HG03575 (cell line): ENCODE data around the gene ILDR2.
"Not testable (repeated sequence)": the region's sequence is repeated elsewhere in the genome, so short reads cannot be mapped to it uniquely, and the experiment has no call there.

ENCODE experiments used
- ATAC-seq: cut with Tn5 transposase; IDR thresholded peaks from one replicate; pipeline ENCODE4 v1.9.1; 2021; ENCODE audit not compliant: unreplicated experiment, insufficient number of reproducible peaks, low FRiP score; ENCODE audit errors: extremely low read depth

The ILDR2 gene

DNA sequence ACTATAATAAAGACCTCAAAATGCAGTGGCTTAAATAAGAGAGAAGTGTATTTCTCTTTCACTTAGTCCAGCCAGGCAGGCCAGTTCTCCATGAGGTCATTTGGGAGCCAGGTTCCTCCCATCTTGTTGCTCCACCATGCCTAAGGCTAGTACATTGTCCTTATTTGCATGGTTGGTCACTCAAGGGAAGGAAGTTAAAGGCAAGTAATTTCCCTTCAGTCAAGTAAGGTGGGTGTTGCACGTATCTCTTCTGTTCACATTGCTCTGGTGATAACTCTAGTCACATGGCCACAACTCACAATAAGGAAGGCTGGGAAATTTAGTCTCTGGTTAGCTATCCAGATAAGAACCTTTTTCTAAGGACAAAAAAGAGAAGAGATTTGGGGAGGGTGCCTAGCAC lies 72.1 kb downstream of the ILDR2 start:
- no peak for ATAC-seq

DNA sequence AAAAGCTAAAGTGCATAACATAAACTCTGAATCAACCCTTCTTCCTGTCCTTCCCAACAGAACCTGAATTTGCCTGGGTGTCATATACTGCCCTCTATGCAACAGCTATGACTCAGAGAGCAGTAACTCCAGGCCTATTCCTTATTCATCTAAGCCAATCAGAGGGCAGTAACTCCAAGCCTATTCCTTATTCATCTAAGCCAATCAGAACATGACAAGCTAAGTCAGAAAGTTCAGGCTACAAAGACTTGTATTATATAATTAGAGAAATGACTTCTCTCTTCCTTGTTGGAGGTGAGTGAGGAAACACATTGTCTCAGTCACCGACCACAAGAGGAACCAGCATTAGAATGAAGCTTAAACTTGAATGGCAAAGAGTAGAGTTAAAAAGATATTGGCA lies 73.1 kb downstream of the ILDR2 start:
- no peak for ATAC-seq

DNA sequence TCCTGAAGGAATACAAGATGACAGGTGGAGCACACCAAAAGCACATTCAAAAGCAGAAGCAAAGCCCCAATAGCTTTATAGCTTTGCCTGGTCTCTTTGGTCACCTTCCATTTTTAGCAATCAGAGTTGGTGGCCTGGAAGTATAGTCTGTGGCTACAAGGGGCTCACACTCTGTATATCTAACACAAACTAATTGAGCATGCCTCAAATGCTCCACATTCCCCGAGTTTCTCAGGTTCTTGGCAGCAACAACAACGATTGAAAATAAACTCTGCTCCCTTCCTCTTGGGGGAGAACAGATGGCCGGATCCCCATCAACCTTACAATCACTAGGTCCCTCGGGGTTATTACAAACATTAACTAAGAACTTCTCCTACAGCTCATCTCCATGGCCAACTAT lies 74.4 kb downstream of the ILDR2 start:
- no peak for ATAC-seq

DNA sequence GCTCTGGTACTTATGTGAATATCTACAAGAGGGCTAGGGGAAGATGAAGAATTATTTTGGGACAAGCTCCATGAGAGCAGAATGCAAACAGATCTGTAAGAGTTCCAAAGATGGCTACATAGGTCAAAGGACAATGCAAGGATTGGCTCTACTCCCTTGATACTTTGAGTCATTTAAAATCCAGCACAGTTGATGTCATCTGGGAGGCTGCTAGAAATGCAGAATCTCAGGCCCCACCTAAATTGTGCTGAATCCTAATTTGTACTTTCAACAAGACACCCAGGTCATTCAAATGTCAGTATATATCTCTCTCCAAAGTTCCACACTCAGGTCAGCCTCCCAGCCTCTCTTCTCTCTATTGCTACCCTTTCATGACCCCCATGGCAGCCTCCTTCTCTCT lies 75.6 kb downstream of the ILDR2 start:
- no peak for ATAC-seq

DNA sequence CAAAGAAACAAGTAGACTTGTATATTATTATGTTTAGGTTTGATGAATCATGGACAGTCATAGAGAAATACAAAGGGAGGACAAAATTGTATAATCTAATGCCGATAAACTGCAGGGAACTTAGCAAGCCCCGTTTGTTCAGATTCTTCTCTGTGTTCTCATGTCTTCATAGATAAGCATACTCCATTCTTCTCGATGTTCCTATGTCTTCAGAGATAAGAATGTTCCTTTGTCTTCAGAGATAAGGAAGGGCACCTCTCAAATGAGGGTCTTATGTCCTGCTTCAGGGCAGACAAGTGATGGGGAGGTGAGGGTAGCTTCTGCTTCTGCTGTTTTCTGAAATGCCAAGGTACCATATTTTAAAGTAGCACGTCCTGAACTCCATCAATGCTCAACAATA lies 79.6 kb downstream of the ILDR2 start:
- no peak for ATAC-seq

DNA sequence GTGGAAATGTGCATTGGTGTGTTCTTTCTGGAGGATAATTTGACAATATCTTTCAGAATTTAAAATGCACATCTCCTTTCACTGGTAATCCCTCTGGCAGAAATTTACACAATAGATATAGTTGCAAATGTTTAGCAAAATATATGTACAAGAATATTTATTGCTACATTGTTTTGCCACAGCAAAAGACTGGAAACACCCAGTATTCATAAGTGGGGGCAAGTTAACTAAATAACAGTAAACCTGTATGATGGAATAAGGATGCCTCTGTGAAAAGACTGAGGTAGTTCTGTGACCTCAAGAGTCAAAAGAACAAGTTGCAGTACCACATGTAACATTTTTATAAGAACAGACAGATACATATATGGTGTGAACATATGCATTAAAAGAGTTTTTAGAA lies 85.6 kb downstream of the ILDR2 start:
- ATAC-seq: no peak

DNA sequence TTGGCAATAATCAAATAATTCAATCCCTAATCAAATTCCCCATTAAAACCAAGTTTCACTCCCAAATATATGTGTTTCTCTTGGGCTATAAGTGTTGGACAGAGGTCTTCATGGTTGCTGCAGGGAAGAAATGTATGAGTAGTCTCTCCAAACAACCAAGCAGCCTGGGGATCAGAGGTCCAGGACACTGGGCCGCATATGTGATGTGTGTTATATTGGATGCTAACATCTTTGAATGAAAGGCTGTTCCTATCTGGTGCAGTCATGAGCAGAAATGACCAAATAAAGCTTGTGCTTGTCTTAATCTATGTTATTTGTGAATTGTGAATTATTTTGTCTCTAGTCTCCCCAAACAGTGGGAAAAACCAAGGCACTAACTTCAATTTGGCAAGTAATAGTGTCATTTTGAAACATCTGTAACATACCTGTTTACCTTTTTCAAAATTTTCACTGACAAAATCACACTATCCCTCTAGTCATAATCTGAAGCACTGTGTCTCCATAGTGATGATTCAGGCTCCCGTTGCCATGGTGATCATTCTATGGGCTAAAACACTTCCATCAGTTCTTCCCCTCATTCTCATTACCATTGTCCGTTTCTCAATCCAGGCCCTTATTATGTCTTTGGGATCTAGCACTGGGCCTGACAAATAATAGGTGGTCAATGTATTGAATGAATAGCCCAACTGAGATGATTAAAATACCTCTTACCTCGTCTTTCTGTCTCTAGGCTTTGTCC lies 86.8 kb downstream of the ILDR2 start:
- no peak for ATAC-seq

DNA sequence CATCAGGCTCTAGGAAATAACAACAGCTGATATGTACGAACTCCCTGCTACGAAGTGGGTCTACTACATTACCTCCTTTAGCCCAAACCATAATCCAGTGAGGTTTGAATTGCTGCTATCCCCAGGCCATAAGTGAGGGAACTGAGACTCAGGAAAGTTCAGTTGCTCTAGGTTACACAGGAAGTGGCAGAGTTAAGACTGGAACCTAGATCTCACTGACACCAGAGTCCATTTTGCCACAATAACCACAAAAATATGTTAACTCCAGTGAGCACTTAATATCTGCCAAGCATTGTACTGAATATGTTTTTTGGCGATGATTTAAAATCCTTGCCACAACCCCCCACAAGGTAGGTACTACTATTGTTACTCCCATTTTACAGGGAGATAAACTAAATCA lies 90.4 kb downstream of the ILDR2 start:
- no peak for ATAC-seq

DNA sequence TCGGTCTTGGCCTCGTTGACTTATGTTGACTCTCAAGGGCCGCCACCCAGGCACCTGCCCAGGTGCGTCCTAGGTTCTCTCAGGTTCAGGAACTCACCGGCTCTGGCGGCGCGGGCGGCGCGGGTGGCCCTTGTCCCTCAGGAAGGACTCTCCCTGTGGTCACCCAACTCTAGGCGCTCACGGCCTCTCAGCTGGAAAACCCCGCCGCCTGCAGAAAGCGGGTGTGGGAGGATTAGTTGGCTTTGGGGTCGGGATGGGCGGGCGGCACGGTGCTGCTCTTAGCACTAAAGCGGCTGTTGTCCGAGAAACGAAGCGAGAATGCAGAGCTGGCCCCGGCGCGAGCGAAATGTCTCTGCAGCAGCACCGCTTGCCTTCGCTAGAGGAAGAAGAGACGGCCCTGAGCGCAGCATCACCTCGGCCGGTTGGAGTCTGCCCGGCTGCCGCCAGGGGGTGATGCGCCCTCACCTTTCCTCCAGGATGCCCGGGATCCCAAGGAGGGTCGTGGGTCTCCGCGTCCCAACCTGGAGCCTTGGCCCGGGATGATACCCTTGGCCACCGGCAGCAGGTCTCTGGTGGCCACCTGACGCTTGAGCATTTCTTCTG lies 91.2 kb downstream of the ILDR2 start:
- no peak for ATAC-seq

DNA sequence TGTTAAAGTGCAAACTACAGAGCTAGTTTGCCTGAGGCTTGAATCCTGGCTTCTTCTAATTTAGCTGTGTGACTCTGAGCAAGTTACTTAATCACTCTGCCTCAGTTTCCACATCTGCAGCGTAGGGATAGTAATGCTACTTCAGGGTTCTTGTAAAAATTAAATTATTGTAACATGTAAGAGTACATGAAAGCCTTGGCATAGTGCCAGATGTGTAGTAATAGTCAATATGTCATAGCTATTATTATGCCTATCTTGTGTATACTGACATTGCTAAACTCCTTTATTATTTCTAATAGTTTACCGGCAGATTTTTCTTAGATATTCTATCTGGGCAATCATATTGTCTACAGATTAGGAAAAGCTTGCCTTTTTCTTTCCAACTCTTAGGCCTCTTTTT lies 92.4 kb downstream of the ILDR2 start:
- ATAC-seq: no peak

DNA sequence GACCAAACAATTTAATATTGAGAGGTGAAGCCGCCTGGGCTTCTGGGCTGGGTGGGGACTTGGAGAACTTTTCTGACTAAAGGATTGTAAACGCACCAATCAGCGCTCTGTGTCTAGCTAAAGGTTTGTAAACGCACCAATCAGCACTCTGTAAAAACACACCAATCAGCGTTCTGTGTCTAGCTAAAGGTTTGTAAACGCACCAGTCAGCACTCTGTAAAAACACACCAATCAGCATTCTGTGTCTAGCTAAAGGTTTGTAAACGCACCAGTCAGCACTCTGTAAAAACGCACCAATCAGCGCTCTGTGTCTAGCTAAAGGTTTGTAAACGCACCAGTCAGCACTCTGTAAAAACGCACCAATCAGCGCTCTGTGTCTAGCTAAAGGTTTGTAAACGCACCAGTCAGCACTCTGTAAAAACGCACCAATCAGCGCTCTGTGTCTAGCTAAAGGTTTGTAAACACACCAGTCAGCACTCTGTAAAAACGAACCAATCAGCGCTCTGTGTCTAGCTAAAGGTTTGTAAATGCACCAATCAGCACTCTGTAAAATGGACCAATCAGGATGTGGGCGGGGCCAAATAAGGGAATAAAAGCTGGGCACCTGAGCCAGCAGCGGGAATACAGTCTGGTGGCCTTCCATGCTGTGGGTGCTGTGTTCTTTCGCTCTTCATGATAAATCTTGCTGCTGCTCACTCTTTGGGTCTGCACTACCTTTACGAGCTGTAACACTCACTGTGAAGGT lies 97.0 kb downstream of the ILDR2 start:
- not testable (repeated sequence) for ATAC-seq

DNA sequence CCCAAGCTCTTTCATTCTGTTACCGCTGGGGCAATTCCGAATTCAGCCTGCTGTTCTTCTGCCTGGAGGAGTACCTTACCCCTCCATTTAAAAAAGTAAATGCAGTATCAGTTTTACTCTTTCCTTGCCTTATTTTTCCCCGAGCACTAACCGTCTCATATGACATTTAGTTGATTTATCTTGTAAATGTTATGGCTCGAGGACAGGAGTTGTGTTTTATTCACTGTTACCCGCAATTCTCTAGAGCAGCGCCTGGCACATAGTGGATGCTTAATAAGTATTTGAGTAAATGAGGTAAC lies 98.9 kb downstream of the ILDR2 start:
- ATAC-seq: no peak

DNA sequence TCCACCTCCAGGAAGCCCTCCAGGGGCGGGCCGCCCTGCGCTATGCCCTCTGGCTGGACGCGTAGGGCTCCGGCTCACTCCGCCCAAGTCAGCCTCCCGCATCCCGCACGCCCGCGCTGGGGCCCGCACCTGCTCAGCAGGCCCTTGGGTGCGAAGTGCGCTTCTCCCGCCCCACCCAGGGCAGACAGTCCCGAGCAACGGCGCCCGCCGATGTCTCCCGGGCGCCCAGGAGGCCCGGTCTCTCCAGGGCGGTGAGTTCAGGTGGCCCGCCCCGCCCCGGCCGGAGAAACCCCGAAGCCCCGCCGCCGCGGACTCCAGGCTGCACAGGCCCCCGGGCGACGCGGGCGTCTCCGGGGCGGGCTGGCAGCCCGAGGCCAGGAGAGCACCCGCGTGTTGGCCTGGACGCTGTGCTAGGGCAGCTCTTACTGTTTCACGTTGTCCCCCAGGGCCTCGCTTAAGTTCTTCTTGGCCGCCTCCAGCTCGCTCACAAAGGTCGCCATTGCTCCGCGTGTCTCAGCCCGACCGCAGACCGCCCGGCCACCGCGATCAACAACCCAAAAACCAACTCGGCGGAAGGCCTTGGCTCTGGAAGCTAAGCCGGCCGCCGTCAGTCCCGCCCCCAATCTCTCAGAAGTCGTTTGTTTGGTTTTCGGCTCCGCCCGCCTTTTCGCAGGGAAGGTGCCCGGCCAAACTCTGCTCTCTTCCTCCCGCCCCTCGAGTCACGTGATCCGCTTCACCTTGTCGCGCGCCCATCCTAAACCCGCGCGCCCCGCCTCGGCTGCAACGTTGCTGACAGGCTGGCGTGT lies 99.4 kb downstream of the ILDR2 start, which contains the start of gene TADA1:
Gene TADA1, minus strand, starts transcription at position 531 of the 806 bp plus-strand sequence. Its CDS starts 31 bp downstream, at position 500.
- peak; percentile 79 for ATAC-seq

DNA sequence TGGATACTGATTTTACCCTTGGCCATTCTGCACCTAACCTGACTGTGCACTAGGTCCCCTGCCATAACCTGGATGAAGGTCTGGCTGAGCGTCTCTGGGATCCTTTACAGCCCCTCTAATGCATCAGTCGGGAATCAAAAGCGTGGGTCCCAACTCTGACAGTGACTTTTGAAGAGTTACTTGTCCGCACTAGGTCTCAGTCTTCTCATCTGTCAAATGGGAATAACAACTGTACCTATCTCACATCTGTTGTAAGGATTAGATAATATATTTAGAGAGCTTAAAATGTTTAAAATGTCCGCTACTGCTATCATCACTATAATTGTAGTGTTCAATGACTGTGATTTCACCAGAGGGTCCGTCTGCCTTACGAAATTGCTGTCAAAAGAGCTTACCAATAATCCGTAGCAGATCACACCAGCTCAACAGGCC lies 100.0 kb downstream of the ILDR2 start:
- ATAC-seq: no peak

DNA sequence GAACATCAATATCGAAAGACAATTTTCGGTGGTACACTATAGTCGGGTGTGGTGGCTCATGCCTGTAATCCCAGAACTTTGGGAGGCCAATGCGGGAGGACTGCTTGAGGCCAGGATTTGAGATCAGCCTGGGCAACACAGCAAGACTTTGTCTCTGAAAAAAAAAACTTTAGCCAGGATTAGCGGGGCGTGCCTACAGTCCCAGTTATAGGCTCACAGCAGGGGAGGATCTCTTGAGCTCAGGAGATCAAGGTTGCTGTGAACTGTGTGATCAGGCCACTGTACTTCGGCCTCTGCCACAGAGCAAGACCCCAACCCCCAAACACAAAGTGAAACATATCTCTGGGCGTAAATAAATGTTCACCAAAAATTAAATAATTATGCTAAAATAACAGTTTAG lies 100.9 kb downstream of the ILDR2 start:
- no peak for ATAC-seq

DNA sequence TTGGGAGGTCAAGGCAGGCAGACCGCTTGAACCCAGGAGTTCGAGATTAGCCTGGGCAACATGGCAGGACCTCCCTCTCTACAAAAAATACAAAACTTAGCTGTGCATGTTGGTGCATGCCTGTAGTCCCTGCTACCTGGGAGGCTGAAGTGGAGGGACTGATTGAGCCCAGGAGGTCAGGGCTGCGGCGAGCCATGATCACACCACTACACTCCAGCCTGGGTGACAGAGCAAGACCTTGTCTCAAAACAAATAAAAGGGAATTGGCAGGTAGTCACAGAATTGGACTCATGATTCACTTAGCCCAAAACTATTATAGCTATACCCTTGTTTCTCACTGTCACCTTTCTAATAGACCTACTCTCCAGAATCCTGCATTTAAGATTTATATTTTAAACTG lies 104.8 kb downstream of the ILDR2 start:
- ATAC-seq: no peak

DNA sequence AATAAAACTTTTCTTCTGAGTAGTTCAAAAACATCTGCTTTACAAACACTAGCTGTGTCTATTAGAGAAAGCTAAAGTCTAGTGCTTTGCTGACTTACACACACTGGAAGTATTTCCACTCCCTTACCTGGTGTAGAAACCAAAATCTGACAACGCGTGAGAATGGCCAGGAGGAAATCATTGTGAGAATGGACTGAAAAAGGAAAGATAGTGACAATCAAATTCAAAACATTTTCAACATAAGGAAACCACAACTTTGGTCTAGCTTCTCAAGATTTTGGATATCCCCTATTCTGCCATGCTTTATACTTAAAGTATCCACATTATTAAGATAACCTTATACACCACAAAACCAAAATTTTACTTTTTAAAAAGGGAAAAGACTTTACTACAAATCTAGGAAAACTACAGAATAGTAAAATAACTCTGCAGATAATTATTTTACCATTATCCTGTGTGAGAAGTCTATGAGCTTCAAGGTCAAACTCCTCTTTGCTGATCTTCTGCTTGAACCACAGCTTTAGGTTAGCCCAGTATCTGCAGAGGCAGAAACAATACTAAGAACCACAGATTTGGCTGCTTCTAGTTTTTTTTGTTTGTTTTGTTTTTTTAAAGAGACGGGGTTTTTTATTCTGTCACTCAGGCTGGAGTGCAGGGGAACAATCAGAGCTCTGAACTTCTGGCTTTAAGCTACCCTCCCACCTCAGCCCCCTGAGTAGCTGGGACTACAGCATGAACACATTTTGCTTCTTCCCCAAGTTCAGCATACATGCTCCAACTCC lies 105.8 kb downstream of the ILDR2 start:
- no peak for ATAC-seq

DNA sequence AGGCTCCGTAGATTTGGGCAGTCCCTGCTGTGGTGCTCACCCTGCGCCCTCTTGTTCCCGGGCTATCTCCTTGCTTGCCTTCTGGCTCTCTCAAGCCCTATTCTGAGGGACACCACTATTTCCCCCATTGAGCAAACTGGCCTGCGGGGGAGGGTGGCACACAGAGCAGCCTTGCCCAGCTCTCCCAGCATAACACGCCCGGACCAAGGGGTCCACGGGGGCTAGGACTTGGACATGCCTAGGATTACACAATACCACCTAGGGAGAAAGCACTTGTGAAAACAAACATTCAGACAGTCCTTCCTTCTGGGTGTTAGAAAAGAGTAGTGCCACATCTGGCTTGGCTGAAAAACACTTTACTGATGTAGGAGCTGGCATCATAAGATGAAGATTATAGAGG lies 106.7 kb downstream of the ILDR2 start:
- no peak for ATAC-seq

DNA sequence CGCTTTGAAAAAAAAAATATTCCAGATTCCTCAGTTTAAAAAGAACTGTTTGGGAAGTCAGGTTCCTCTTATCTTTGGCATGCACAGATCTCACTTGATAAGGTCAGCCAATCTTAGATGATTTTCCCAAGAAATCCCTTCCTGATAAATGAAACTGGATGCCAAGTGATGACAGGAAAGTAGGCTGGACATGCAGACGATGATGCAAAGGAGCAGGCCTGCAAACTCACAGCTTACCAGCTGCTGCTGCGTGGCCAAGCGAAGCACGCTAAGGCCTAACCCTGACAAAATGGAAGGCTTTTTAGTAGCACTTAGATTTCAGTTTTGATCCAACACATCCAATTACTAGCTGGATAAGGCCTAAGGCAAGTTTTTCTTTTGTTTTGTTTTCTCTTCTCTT lies 109.4 kb downstream of the ILDR2 start:
- no peak for ATAC-seq
